TTC549 (cell line): ENCODE results near the gene KRTAP10-2.
"Not testable (repeated sequence)": the region's sequence is repeated elsewhere in the genome, so short reads cannot be mapped to it uniquely, and the experiment has no call there.

Experiments used
- FAIRE-seq: peaks from 2 replicates; lab custom pipeline; 2012; peaks lifted over from hg19 to GRCh38; lab: Jason Lieb, UNC

KRTAP10-2 gene

GRCh38 chr21:44567481-44568171 is 16.3 kb upstream of the KRTAP10-2 start:
- no peak for FAIRE-seq

GRCh38 chr21:44566403-44566802 is 15.1 kb upstream of the KRTAP10-2 start:
- no peak for FAIRE-seq

GRCh38 chr21:44564886-44565598 is 13.7 kb upstream of the KRTAP10-2 start:
- FAIRE-seq, result no peak

GRCh38 chr21:44564099-44564498 is 12.8 kb upstream of the KRTAP10-2 start:
- no peak for FAIRE-seq

- FAIRE-seq, result no peak
Observed at GRCh38 chr21:44558695-44559094, 7.4 kb upstream of the KRTAP10-2 start, which contains the start of gene KRTAP10-3. Gene KRTAP10-3 (minus strand): TSS chr21:44558795. CDS start chr21:44558715, 80 bp downstream.

- not testable (repeated sequence) for FAIRE-seq
Observed at GRCh38 chr21:44558329-44558675, 7.0 kb upstream of the KRTAP10-2 start.

- no peak for FAIRE-seq
Observed at GRCh38 chr21:44557491-44558328, 6.4 kb upstream of the KRTAP10-2 start.

- FAIRE-seq, result no peak
Observed at GRCh38 chr21:44556879-44557278, 5.6 kb upstream of the KRTAP10-2 start.

GRCh38 chr21:44555200-44555875 is 4.0 kb upstream of the KRTAP10-2 start:
- FAIRE-seq, result no peak

GRCh38 chr21:44552681-44553080 is 1.4 kb upstream of the KRTAP10-2 start:
- FAIRE-seq, result no peak

GRCh38 chr21:44552136-44552535 is 831 bp upstream of the KRTAP10-2 start:
- no peak for FAIRE-seq

GRCh38 chr21:44550807-44551206 is 498 bp downstream of the KRTAP10-2 start:
- FAIRE-seq, result no peak

GRCh38 chr21:44550285-44550684 is 1.0 kb downstream of the KRTAP10-2 start:
- not testable (repeated sequence) for FAIRE-seq

- FAIRE-seq, result no peak
Observed at GRCh38 chr21:44549525-44550211, 1.6 kb downstream of the KRTAP10-2 start.

GRCh38 chr21:44548922-44549321 is 2.4 kb downstream of the KRTAP10-2 start:
- no peak for FAIRE-seq

- no peak for FAIRE-seq
Observed at GRCh38 chr21:44548381-44548780, 2.9 kb downstream of the KRTAP10-2 start.

- FAIRE-seq, result no peak
Observed at GRCh38 chr21:44547656-44548331, 3.5 kb downstream of the KRTAP10-2 start.

GRCh38 chr21:44544566-44544965 is 6.7 kb downstream of the KRTAP10-2 start:
- no peak for FAIRE-seq

GRCh38 chr21:44542716-44543115 is 8.6 kb downstream of the KRTAP10-2 start:
- no peak for FAIRE-seq

GRCh38 chr21:44540741-44541288 is 10.5 kb downstream of the KRTAP10-2 start:
- no peak for FAIRE-seq
